NCI-H1417 treated with DMSO at 0.1 percent for 48 hours (cell line): ENCODE measurements around the gene TPCN2.
"Not testable (repeated sequence)": the region's sequence is repeated elsewhere in the genome, so short reads cannot be mapped to it uniquely, and the experiment has no call there.

Experiments used
- DNase-seq: peaks from one replicate; lab custom pipeline; 2025; lab: John Stamatoyannopoulos, UW

The TPCN2 gene

GRCh38 chr11:69048694-69049489, at the start of gene TPCN2:
Gene TPCN2, plus strand, starts transcription at chr11:69048932. Its CDS starts 66 bp downstream, at chr11:69048998.
- peak; percentile 77 for DNase-seq

DNA sequence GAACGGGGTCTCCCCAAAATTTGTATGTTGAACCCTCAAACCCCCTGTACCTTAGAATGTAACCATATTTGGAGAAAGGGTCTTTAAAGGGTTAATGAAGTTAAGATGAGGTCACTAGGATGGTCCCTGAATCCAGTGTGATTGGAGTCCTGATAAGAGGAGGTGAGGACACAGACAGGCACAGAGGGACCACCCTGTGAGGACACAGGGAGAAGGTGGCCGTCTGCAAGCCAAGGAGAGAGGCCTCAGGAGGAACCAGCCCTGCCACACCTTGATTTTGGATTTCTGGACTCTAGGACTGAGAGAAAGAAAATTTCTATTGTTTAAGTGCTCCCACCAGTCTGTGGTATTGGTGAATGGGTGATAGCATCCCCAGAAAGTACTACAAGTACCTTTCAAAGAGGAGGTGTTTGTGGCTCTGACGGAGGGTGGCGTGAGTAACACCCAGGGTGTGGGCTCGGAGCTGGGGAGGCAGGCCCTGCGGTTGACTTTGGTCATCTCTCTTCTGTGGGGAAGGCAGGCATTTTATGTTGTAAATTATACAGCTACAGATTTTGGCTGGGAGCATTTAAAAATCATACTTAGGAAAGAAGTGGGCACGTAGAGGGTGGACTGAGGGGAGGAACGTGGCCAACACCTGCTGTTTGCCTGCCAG, 49.5 kb upstream of the TPCN2 start:
- no peak for DNase-seq

- not testable (repeated sequence) for DNase-seq
Observed at GRCh38 chr11:68999748-69000355, 48.9 kb upstream of the TPCN2 start.

- no peak for DNase-seq
Observed at GRCh38 chr11:69000391-69000790, 48.3 kb upstream of the TPCN2 start.

- no peak for DNase-seq
Observed at GRCh38 chr11:69000831-69001242, 47.9 kb upstream of the TPCN2 start.

DNA sequence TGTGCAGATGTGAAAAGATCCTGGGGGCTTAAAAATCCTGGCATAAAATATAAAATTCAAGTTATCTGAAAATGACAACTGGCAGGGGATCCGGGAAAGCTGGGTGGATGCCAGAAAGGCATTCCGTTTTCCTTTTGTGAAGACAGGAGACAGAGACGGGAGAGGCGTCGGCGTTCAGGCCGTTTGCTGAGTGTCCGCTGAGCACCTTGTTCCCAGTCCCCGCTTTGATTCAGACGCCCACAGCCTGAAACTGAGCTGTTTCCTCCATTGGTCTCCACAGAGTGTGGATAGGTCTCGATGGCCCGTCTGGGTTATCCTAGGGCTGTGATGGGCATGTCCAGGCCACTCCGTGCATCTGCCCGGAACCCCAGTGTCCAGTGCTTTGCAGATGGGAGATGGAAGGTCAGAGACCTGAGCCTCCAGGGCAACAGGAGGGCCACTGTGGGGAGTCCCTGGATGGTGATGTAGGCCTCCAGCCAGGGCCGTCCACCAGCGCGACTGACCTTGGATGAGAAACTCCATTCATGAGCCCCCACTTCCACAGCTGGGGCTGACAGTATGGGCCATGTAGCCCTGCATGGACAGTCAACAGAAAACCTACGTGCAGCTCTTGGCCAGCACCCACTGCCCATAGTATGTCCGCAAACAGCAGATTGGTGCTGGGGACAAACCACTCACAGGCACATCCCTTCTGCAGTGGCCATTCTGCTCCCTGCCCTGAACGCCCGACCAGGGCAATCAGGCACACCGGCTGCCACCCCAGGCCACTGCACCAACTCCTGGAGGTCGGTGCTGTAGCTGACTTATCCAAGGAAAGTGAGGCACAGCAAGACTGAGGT, 47.3 kb upstream of the TPCN2 start:
- no peak for DNase-seq

GRCh38 chr11:69002110-69002569, 46.6 kb upstream of the TPCN2 start:
- no peak for DNase-seq

- DNase-seq, result no peak
Observed at GRCh38 chr11:69002570-69003231, 46.0 kb upstream of the TPCN2 start.

GRCh38 chr11:69003301-69003865, 45.3 kb upstream of the TPCN2 start:
- no peak for DNase-seq

DNA sequence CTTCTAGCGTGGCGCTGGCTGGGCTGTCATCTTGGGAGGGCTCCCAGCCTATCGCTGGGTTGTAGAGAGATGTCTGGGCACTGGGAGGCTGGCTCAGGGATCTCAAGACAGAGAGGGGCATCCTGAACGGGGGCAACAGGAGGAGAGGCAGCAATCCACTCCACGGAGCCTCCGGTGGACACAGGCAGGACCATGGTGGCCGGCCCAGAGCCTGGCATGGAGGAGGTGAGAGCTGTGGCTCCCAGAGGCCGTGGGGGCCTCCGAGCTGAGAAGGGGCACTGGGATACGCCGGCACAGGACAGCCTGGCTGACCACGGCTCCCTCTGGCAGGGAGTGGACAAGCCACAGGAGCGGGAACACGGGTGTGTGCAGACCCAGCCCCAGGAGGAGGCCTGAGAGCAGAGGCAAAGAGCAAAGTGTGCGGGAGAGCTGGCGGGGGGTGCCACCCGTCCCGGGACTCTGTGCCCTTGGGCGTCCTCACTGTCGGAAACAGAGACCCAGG, 44.8 kb upstream of the TPCN2 start:
- DNase-seq, result no peak

DNA sequence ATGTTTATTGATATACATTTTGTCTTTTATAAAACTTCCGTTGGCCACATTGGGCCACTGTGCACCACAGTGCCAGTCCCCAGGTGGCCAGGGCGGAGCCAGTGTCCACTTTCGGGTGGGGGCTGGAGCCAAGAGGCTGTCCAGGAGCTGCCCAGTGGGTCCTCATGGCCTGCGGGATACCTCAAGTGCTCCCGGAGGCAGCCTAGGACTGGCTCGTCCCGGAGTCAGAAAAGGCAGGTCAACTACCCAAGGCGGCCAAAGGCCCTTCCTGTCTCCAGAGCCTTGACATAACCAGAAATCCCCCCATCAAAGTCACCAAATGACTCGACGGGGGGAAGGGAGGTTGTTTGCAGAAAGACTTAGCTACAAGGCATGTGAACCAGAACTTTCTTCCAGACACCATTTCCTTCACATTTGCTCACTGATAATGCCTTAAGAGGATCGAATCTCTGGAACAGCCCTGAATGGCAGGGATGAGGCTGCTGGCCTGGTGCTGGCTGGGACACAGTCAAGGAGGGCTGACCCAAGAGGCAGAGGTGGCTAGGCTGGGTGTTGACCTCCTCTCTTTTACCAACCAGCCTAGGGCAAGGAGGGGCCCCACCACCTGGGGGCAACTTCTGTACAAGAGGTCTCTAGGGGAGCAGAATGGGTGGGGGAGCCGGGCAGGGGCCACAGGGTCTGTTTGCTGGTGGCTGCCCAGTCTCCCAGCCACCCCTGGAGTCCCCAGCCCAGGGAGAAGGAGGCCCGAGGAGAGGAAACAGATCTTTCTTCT, 44.1 kb upstream of the TPCN2 start:
- no peak for DNase-seq

DNA sequence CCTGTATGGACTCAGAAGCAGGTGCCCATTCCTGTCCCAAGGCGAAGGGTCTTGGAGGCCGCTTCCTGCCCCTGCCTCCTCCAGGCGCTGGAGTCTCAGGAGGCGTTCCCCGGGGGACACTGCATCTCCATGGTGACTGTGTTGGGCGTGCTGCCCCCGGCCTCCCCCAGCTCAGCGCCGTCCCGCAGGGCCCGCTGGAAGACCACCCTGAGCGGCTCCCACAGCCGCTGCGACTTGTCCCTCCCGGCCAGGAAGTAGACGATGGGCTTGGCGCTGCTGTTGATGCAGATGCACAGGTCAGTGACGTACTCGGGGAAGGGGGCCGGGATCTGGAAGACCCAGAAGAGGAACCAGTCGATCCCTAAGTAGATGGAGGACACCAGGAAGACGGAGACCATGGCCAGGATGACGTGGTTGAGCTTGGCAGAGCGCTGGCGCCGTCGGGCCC, 43.5 kb upstream of the TPCN2 start:
- no peak for DNase-seq

- DNase-seq, result no peak
Observed at GRCh38 chr11:69005631-69006368, 42.9 kb upstream of the TPCN2 start.

DNA sequence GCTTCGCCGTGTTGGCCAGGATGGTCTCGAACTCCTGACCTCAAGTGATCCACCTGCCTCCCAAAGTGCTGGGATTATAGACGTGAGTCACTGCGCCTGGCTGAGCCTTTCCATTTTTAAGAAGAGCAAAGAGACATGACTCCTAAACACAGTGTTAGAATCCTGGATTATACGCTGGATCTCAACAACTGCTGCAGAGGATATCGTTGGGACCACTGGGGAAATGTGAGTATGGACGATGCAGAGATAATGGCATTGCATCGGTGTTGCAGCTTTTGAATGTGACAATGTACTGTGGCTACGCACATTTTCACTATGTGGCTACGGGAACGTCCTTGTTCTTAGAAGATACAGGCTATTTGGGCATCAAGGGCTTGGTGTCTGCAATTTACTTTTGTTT, 41.9 kb upstream of the TPCN2 start:
- no peak for DNase-seq

DNA sequence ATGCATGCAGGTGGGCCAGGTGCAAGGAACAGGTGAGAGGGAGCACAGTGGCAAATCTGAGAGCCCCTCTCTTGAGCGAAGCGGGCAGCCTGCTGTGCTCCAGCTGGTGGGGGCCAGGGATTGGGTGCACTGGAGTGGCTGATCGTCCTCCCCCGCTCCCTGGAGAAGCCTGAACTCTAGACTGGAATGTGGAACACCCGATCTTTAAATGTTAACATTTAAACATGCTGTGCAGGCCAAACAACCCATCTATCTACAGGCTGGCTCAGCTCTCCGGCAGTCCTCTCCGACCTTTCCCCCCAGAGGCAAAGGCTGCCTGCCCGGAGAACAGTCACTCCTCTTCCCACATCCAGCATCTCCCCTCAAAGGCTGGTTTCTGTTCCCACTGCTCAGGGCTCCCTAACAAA, 40.8 kb upstream of the TPCN2 start:
- no peak for DNase-seq

DNA sequence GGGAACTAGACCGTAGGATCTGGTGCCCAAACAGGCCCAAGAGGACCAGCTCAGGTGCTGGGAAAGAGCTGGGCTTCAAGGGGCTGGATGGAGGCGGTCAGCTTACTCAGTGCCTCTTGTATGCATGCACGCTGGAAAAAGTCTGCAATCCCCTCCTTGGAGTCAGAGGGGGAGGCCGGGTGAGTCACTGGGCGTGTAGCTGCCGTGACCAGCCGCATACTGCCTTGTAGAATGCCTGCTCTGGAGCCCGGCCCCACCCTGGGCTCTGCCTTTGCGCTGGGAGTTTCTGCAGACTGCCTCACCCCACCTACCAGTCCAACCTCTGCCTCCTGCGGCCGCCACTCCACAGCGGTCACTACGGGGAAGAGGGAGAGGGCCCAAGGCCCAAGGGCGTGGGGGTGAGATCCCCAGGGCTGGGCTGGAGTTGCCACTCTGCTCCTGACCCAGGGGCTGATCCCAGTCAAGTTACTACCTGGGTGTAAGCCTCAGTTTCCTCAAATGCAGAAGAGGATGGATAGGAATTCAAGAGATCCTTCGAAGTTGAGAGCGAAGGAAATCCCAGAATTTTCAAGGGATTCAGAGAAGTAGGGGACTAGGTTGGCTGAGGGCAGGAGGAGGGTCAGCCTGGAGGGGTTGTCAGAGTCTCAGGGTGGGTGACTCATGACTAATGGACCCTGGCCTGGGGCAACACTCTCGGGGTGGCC, 39.8 kb upstream of the TPCN2 start:
- DNase-seq, result no peak

GRCh38 chr11:69009441-69010211, 39.1 kb upstream of the TPCN2 start:
- DNase-seq, result no peak

GRCh38 chr11:69010361-69010891, 38.3 kb upstream of the TPCN2 start:
- no peak for DNase-seq
